H1 (cell line): Measurements from ENCODE around the gene PSIP1. TPM values are rescaled to one million over a fixed set of nuclear protein-coding genes. Genes with fewer than 3 reads are reported as not detected.

ENCODE experiments used
- CTCF ChIA-PET: fragments of 300-600 bp; sonication (Branson Sonifier 250); formaldehyde crosslinking; loops from one replicate; lab custom pipeline; 2021; ENCODE audit not compliant: partially characterized antibody; lab: Charles Lee
- POLR2A ChIA-PET: fragments of 300-600 bp; sonication (Branson Sonifier 250); formaldehyde crosslinking; loops from one replicate; lab custom pipeline; 2021; ENCODE audit warnings: inconsistent platforms; ENCODE audit not compliant: partially characterized antibody; lab: Charles Lee
- DNase-seq, 2 experiments: peaks; one replicate each; pipeline versions ENCODE4 v3.0.0 to v3.0.0-alpha.2; 2010 to 2022; ENCODE audit warnings: low spot score in 2 of 2, low read depth in 1 of 2, mixed read lengths in 1 of 2
- FAIRE-seq: peaks from 2 replicates; lab custom pipeline; 2011; peaks lifted over from hg19 to GRCh38; lab: Jason Lieb, UNC
- H2AFZ ChIP-seq: 2 replicates; pipeline ENCODE4 v1.8.1; 2012; ENCODE audit warnings: low read length, inconsistent platforms
- H2AK5ac ChIP-seq: 2 replicates; pipeline ENCODE4 v1.6.1; 2013; ENCODE audit warnings: low read depth, low read length
- H2BK120ac ChIP-seq: replicated peaks from 2 replicates; pipeline ENCODE3; 2013; ENCODE audit warnings: low read depth, low read length, inconsistent platforms
- H2BK12ac ChIP-seq: 2 replicates; pipeline ENCODE4 v1.6.1; 2013; ENCODE audit warnings: low read depth, low read length
- H2BK15ac ChIP-seq: 2 replicates; pipeline ENCODE4 v1.6.1; 2013; ENCODE audit warnings: low read length
- H2BK20ac ChIP-seq: 2 replicates; pipeline ENCODE4 v1.6.1; 2013; ENCODE audit warnings: low read length
- H2BK5ac ChIP-seq: 2 replicates; pipeline ENCODE4 v1.6.1; 2013; ENCODE audit warnings: low read depth, low read length
- H3K14ac ChIP-seq: 2 replicates; pipeline ENCODE4 v1.6.1; 2013; ENCODE audit warnings: inconsistent platforms; ENCODE audit not compliant: insufficient read length
- H3K18ac ChIP-seq: 2 replicates; pipeline ENCODE4 v1.6.1; 2013; ENCODE audit warnings: low read length; ENCODE audit errors: extremely low read depth
- H3K23ac ChIP-seq: 2 replicates; pipeline ENCODE4 v1.6.1; 2013; ENCODE audit warnings: inconsistent platforms; ENCODE audit not compliant: insufficient read length
- H3K23me2 ChIP-seq: 2 replicates; pipeline ENCODE4 v1.6.1; 2013; ENCODE audit warnings: low read depth, low read length
- H3K27ac ChIP-seq: 2 replicates; pipeline ENCODE4 v1.6.1; 2011; ENCODE audit warnings: low read depth, low read length, inconsistent platforms
- H3K27me3 ChIP-seq, 4 experiments: replicated peaks in 1 of 4; 1 replicate in 1 of 4; 2 replicates in 3 of 4; pipeline versions ENCODE4 v1.6.1 to v1.8.1; 2011 to 2013; ENCODE audit warnings: low read length in 3 of 4, mild to moderate bottlenecking in 3 of 4, inconsistent platforms in 2 of 4, mixed read lengths in 2 of 4, moderate library complexity in 1 of 4; ENCODE audit not compliant: control insufficient read depth in 3 of 4, insufficient read depth in 3 of 4; ENCODE audit errors: extremely low read depth in 1 of 4
- H3K36me3 ChIP-seq, 4 experiments: 2 replicates each; pipeline versions ENCODE4 v1.6.1 to v1.8.1; 2011 to 2013; ENCODE audit warnings: mild to moderate bottlenecking in 4 of 4, low read length in 3 of 4, moderate library complexity in 2 of 4, control low read depth in 1 of 4, inconsistent platforms in 1 of 4; ENCODE audit not compliant: insufficient read depth in 4 of 4, control insufficient read depth in 2 of 4
- H3K4ac ChIP-seq: replicated peaks from 2 replicates; pipeline ENCODE3; 2013; ENCODE audit warnings: low read length, low read depth, mixed read lengths, inconsistent platforms; ENCODE audit not compliant: insufficient read length
- H3K4me1 ChIP-seq, 4 experiments: replicated peaks in 1 of 4; 1 replicate in 1 of 4; 2 replicates in 3 of 4; pipeline versions ENCODE4 v1.6.1 to v1.8.1; 2011 to 2013; ENCODE audit warnings: low read length in 3 of 4, inconsistent platforms in 2 of 4, mixed read lengths in 1 of 4; ENCODE audit not compliant: insufficient read depth in 4 of 4, control insufficient read depth in 3 of 4
- H3K4me2 ChIP-seq, 2 experiments: 2 replicates each; pipeline versions ENCODE4 v1.6.1 to v1.8.1; 2011 to 2013; ENCODE audit warnings: low read depth in 2 of 2, low read length in 2 of 2, control low read depth in 1 of 2, inconsistent platforms in 1 of 2, mild to moderate bottlenecking in 1 of 2; ENCODE audit not compliant: insufficient read depth in 1 of 2
- H3K4me3 ChIP-seq, 4 experiments: fragments of 200-600, 300-600 bp in 1 of 4; sonication (generic), shearing (Covaris generic), sonication (Bioruptor Twin) in 1 of 4; 2 replicates each; pipeline versions ENCODE4 v1.5.1 to v1.8.1; 2011 to 2016; ENCODE audit warnings: low read length in 4 of 4, low read depth in 3 of 4, control low read depth in 2 of 4, inconsistent platforms in 2 of 4, mild to moderate bottlenecking in 2 of 4, mixed read lengths in 1 of 4, moderate library complexity in 1 of 4; ENCODE audit not compliant: insufficient read depth in 2 of 4; ENCODE audit errors: extremely low read depth in 1 of 4
- H3K56ac ChIP-seq: replicated peaks from 2 replicates; pipeline ENCODE3; 2013; ENCODE audit warnings: low read depth, mild to moderate bottlenecking, mixed read lengths, low read length, inconsistent platforms; ENCODE audit not compliant: insufficient read length
- H3K79me1 ChIP-seq: 2 replicates; pipeline ENCODE4 v1.6.1; 2013; ENCODE audit warnings: low read depth, low read length, control low read depth
- H3K79me2 ChIP-seq, 2 experiments: 2 replicates each; pipeline versions ENCODE4 v1.6.1 to v1.8.1; 2012 to 2013; ENCODE audit warnings: low read length in 2 of 2, mild to moderate bottlenecking in 2 of 2, inconsistent platforms in 1 of 2; ENCODE audit not compliant: insufficient read depth in 2 of 2, control insufficient read depth in 1 of 2
- H3K9ac ChIP-seq, 4 experiments: replicated peaks in 1 of 4; 1 replicate in 1 of 4; 2 replicates in 3 of 4; pipeline versions ENCODE4 v1.6.1 to v1.8.1; 2011 to 2013; ENCODE audit warnings: low read depth in 3 of 4, low read length in 3 of 4, control low read depth in 2 of 4, mild to moderate bottlenecking in 2 of 4, moderate library complexity in 2 of 4, inconsistent platforms in 1 of 4; ENCODE audit errors: extremely low read depth in 1 of 4
- H3K9me3 ChIP-seq, 2 experiments: 2 replicates each; pipeline versions ENCODE4 v1.6.1 to v1.8.1; 2012 to 2013; ENCODE audit warnings: mild to moderate bottlenecking in 2 of 2, moderate library complexity in 2 of 2, control low read depth in 1 of 2, inconsistent platforms in 1 of 2, low read depth in 1 of 2, low read length in 1 of 2, mixed read lengths in 1 of 2; ENCODE audit not compliant: insufficient read depth in 2 of 2
- H4K20me1 ChIP-seq, 2 experiments: replicated peaks in 1 of 2; 2 replicates each; pipeline versions ENCODE3 to v1.8.1; 2011 to 2013; ENCODE audit warnings: inconsistent platforms in 2 of 2, low read length in 2 of 2, mild to moderate bottlenecking in 1 of 2; ENCODE audit not compliant: insufficient read depth in 2 of 2, control insufficient read depth in 1 of 2
- H4K5ac ChIP-seq: 2 replicates; pipeline ENCODE4 v1.6.1; 2013; ENCODE audit warnings: low read length, low read depth, mixed read lengths, inconsistent platforms; ENCODE audit not compliant: insufficient read length
- H4K8ac ChIP-seq: 2 replicates; pipeline ENCODE4 v1.8.0; 2013; ENCODE audit warnings: mild to moderate bottlenecking, moderate library complexity, low read length, inconsistent platforms; ENCODE audit not compliant: insufficient read depth; ENCODE audit errors: extremely low read depth
- H4K91ac ChIP-seq: replicated peaks from 2 replicates; pipeline ENCODE3; 2013; ENCODE audit warnings: low read length, mixed read lengths, inconsistent platforms; ENCODE audit not compliant: insufficient read length
- BRCA1 ChIP-seq: IDR thresholded peaks from 2 replicates; pipeline ENCODE4 v1.6.1; 2012; ENCODE audit warnings: low read depth, low read length, improper control_type of control experiment
- POLR2A ChIP-seq, 2 experiments: IDR thresholded peaks; 1 replicate in 1 of 2; 2 replicates in 1 of 2; pipeline ENCODE4 v1.6.1; 2011; ENCODE audit warnings: low read depth in 2 of 2, low read length in 2 of 2, mild to moderate bottlenecking in 2 of 2; ENCODE audit errors: control extremely low read depth in 1 of 2
- WGBS, 2 experiments: shearing (Covaris generic) in 1 of 2; methylation state at CpG; one replicate each; pipeline versions ENCODE4 v1.1.6 to v1.1.7; 2013 to 2015; ENCODE audit warnings: low lambda C conversion rate in 2 of 2, mixed read lengths in 2 of 2, inconsistent platforms in 1 of 2, low coverage in 1 of 2, missing lambda C conversion rate in 1 of 2; ENCODE audit not compliant: insufficient replicate concordance in 2 of 2, insufficient coverage in 1 of 2, insufficient read length in 1 of 2; ENCODE audit errors: extremely low coverage in 1 of 2, missing lambda C conversion rate in 1 of 2; 5-methylcytosine and 5-hydroxymethylcytosine counted together
- polyA plus RNA-seq, 7 experiments: library from polyadenylated mRNA; depleted of rRNA in 3 of 7; stranded (reverse) in 5 of 7; unstranded in 2 of 7; fragments of >200 nt in 5 of 7; fragments of 200-250 nt in 2 of 7; gene quantifications; 1 replicate in 5 of 7; 2 replicates in 1 of 7; 4 replicates in 1 of 7; pipeline versions ENCODE4 v1.2.1 to v1.2.3, GENCODE V29; 2011 to 2013; ENCODE audit warnings: missing spikeins in 2 of 7, mixed read lengths in 2 of 7
- total RNA-seq: library from RNA; stranded (reverse); fragmentation: NEBNext Ultra II Directional; extraction: Animal tissue kit (Norgen Biotek cat#: 25700); gene quantifications from 2 replicates; pipeline ENCODE4 v1.2.1, GENCODE V29; 2021

PSIP1 gene
- total and polyA plus RNA-seq, 2 of the 8 experiments (the other 6 are each of a cell fraction or from before 2014, with no cell fraction given), result 63.3 to 387 TPM

DNA sequence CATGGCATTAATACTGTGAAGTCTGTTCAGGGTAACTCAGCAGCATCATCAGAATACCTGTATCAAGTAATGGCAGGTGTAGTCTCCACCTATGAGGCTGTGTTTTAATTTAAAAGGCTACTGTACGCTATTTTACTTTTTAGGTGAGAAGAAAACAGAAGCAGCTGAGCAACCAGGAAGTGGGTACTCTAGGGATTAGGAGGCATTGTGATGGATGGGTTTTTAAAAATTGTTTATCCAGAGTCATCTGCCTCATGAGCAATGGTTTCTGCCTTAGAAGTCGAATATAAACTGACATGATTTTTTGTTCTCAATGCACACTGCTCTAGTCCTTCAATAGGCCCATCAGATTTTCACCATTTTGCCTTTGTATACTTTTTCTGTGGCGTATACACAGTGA is 42.6 kb downstream of the PSIP1 start:
- Histone ChIP-seq H3K56ac (no peak overlapping the region), H3K4me1 (no peaks in the 10 kb centered on the region), H4K8ac (no peak overlapping the region), H3K9ac (no peak overlapping the region), H3K9me3 (no peaks in the 10 kb centered on the region), H3K4ac (no peak overlapping the region), H4K5ac (no peak overlapping the region), H2BK12ac (no peak overlapping the region), H3K4me3 (no peak overlapping the region), H3K27me3 (no peaks in the 10 kb centered on the region), H4K91ac (no peak overlapping the region), H2BK5ac (no peak overlapping the region), H2BK15ac (no peak overlapping the region), H3K36me3 (peaks cover 7 to 99% (median 68%) of the 10 kb centered on the region in 4 experiments; a peak in 7 of 8 replicates), H2AFZ (no peak overlapping the region), H2AK5ac (no peak overlapping the region), H3K79me2 (no peaks in the 10 kb centered on the region), H3K14ac (no peak overlapping the region), H2BK120ac (no peak overlapping the region), H3K23me2 (no peaks in the 10 kb centered on the region), H4K20me1 (peaks cover 0 to 3% of the 10 kb centered on the region in 2 experiments), H3K79me1 (no peaks in the 10 kb centered on the region), H3K18ac (no peak overlapping the region), H2BK20ac (no peak overlapping the region), H3K4me2 (no peak overlapping the region), H3K23ac (no peak overlapping the region), H3K27ac (no peak overlapping the region)
- WGBS, 2 experiments, result 93% methylated on average over 3 of the region's 3 CpGs; no CpG with 5 or more reads in 1 of the 2 experiments
- DNase-seq, result no peak
- CTCF ChIA-PET, result interaction anchor here (0.6 to 1.9 kb wide), 6 partner anchors 8 to 1975 kb away, joined by 3 to 7 read pairs (median 4); no protein-coding TSS in a partner anchor
- POLR2A ChIA-PET, result interaction anchor here (1.1 to 2.4 kb wide), 7 partner anchors 10 to 48 kb away, joined by 3 to 11 read pairs (median 5); partner anchors contain the start of gene PSIP1
- no peak for FAIRE-seq
- TF ChIP-seq BRCA1 (no peak), POLR2A (IDR thresholded peaks at IDR 0.05; ENCODE audit: control extremely low read depth in 1 of 2, low read depth in 2 of 2, low read length in 2 of 2) (peak in 1 of 2 experiments; percentile 58; a peak in 1 of 3 replicates)
- TF ChIP-seq, all 59 proteins: peak for 1
